Natural killer cell (primary cell): ENCODE results near the gene RTTN. TPM values are rescaled to one million over a fixed set of nuclear protein-coding genes. Genes with fewer than 3 reads are reported as not detected.

Experiments
- ATAC-seq, 3 donors: fragments of 150-1000 bp in 2 of 3; fragments of 200-7000 bp in 1 of 3; cut with Tn5 transposase; 1 replicate in 1 of 3; 2 replicates in 2 of 3; pipeline ENCODE4 v1.10.0; 2021; ENCODE audit warnings: mild to moderate bottlenecking in 2 of 3, moderate library complexity in 2 of 3
- DNase-seq, 2 donors: peaks; one replicate each; pipeline versions ENCODE4 v3.0.0 to v3.0.0-alpha.2; 2013 to 2021; ENCODE audit warnings: mixed read lengths in 1 of 2
- H3K27ac ChIP-seq: one replicate; pipeline ENCODE4 v1.5.1; 2013; ENCODE audit warnings: mild to moderate bottlenecking, low read length
- H3K27me3 ChIP-seq: one replicate; pipeline ENCODE4 v1.6.1; 2013; ENCODE audit warnings: low read length; ENCODE audit not compliant: control insufficient read depth, insufficient read depth
- H3K36me3 ChIP-seq: one replicate; pipeline ENCODE4 v1.6.1; 2013; ENCODE audit warnings: low read length; ENCODE audit not compliant: control insufficient read depth, insufficient read depth
- H3K4me1 ChIP-seq: one replicate; pipeline ENCODE4 v1.6.1; 2013; ENCODE audit warnings: low read length; ENCODE audit not compliant: control insufficient read depth, insufficient read depth
- H3K4me3 ChIP-seq: one replicate; pipeline ENCODE4 v1.5.1; 2013; ENCODE audit warnings: low read length
- H3K9me3 ChIP-seq: one replicate; pipeline ENCODE4 v1.6.1; 2013; ENCODE audit warnings: low read length; ENCODE audit not compliant: control insufficient read depth, insufficient read depth
- H3K27ac Mint-ChIP-seq, 2 donors: one replicate each; pipeline ENCODE4 v1.8.0; 2022; ENCODE audit warnings: mild to moderate bottlenecking in 2 of 2, mixed read lengths in 2 of 2, moderate library complexity in 1 of 2
- H3K27me3 Mint-ChIP-seq, 2 donors: one replicate each; pipeline ENCODE4 v1.8.0; 2022; ENCODE audit warnings: low read depth in 2 of 2, mixed read lengths in 2 of 2
- H3K36me3 Mint-ChIP-seq: one replicate; pipeline ENCODE4 v1.8.0; 2022; ENCODE audit warnings: mixed read lengths
- H3K4me1 Mint-ChIP-seq, 2 donors: one replicate each; pipeline ENCODE4 v1.8.0; 2022; ENCODE audit warnings: mixed read lengths in 2 of 2
- H3K4me3 Mint-ChIP-seq: one replicate; pipeline ENCODE4 v1.8.0; 2022; ENCODE audit warnings: mild to moderate bottlenecking, moderate library complexity, mixed read lengths
- H3K9me3 Mint-ChIP-seq, 2 donors: one replicate each; pipeline ENCODE4 v1.8.0; 2022; ENCODE audit warnings: mixed read lengths in 2 of 2
- CTCF ChIP-seq: fragments of 200-600 bp; IDR thresholded peaks from one replicate; pipeline ENCODE4 v1.8.0; 2022; ENCODE audit warnings: antibody characterized with exemption
- WGBS: methylation state at CpG from one replicate; pipeline ENCODE4 v1.1.7; 2013; ENCODE audit warnings: missing lambda C conversion rate; ENCODE audit not compliant: insufficient coverage; 5-methylcytosine and 5-hydroxymethylcytosine counted together
- intact Hi-C: fragments of 100-400 bp; cut with micrococcal nuclease; formaldehyde crosslinking; loops from one replicate; pipeline ENCODE4 v1.14.2; 2022
- total RNA-seq, 4 donors: library from RNA; stranded (reverse); fragments of 120-200 nt in 1 of 4; gene quantifications; one replicate each; pipeline versions ENCODE4 v1.2.3 to v1.2.4, GENCODE V29; 2013 to 2022

Gene RTTN
- total RNA-seq, 3 donors from 2014 or later (not counting 1 experiment from before 2014, with no cell fraction given): 33.0 to 41.0 (median 35.5) TPM

GRCh38 chr18:70229639-70230038 lies 24.2 kb upstream of the RTTN start:
- no peaks in the 10 kb centered on the region for H3K4me1 ChIP-seq
- Mint-ChIP-seq H3K9me3 (peaks cover 2 to 4% of the 10 kb centered on the region in 2 donors), H3K4me1 (no peaks in the 10 kb centered on the region), H3K27ac (no peak overlapping the region), H3K36me3 (peaks cover 19% of the 10 kb centered on the region), H3K27me3 (peaks cover 9 to 31% of the 10 kb centered on the region in 2 donors), H3K4me3 (no peak overlapping the region)
- H3K9me3 ChIP-seq: peaks cover 5% of the 10 kb centered on the region
- DNase-seq (no peak), ATAC-seq (no peak)
- no peak for TF ChIP-seq CTCF
- H3K27ac ChIP-seq: no peak overlapping the region
- no peak overlapping the region for H3K4me3 ChIP-seq
- intact Hi-C loops: no loop called here
- no peaks in the 10 kb centered on the region for H3K36me3 ChIP-seq
- WGBS: 94% methylated on average over 5 of the region's 5 CpGs
- no peaks in the 10 kb centered on the region for H3K27me3 ChIP-seq

- Histone ChIP-seq H3K4me1 (no peaks in the 10 kb centered on the region), H3K36me3 (no peaks in the 10 kb centered on the region), H3K4me3 (no peak overlapping the region), H3K27me3 (no peaks in the 10 kb centered on the region), H3K27ac (no peak overlapping the region), H3K9me3 (peaks cover 5% of the 10 kb centered on the region)
- ATAC-seq (no peak), DNase-seq (no peak)
- H3K4me3 Mint-ChIP-seq: no peak overlapping the region
- intact Hi-C loops: no loop called here
- peaks cover 2 to 4% of the 10 kb centered on the region in 2 donors for H3K9me3 Mint-ChIP-seq
- H3K27ac Mint-ChIP-seq: no peak overlapping the region
- peaks cover 11 to 34% of the 10 kb centered on the region in 2 donors for H3K27me3 Mint-ChIP-seq
- 0% methylated on average over 1 of the region's 2 CpGs for WGBS
- peaks cover 19% of the 10 kb centered on the region for H3K36me3 Mint-ChIP-seq
- no peaks in the 10 kb centered on the region for H3K4me1 Mint-ChIP-seq
- no peak for TF ChIP-seq CTCF
Measured at GRCh38 chr18:70228536-70228935, 23.0 kb upstream of the RTTN start.

- H3K27ac ChIP-seq: no peak overlapping the region
- no peak for DNase-seq
- H3K4me3 ChIP-seq: no peak overlapping the region
- no peak for TF ChIP-seq CTCF
- Mint-ChIP-seq H3K9me3 (peaks cover 2 to 4% of the 10 kb centered on the region in 2 donors), H3K4me1 (no peaks in the 10 kb centered on the region), H3K27me3 (peaks cover 11 to 42% of the 10 kb centered on the region in 2 donors), H3K4me3 (no peak overlapping the region), H3K27ac (no peak overlapping the region), H3K36me3 (peaks cover 19% of the 10 kb centered on the region)
- no peaks in the 10 kb centered on the region for H3K27me3 ChIP-seq
- no peak for ATAC-seq
- H3K4me1 ChIP-seq: no peaks in the 10 kb centered on the region
- intact Hi-C loops: no loop called here
- no peaks in the 10 kb centered on the region for H3K36me3 ChIP-seq
- H3K9me3 ChIP-seq: peaks cover 5% of the 10 kb centered on the region
- 82% methylated on average over 3 of the region's 3 CpGs for WGBS
Measured at GRCh38 chr18:70227438-70227837, 22.0 kb upstream of the RTTN start.

GRCh38 chr18:70221915-70222278 lies 16.4 kb upstream of the RTTN start:
- no peaks in the 10 kb centered on the region for H3K9me3 Mint-ChIP-seq
- peaks cover 24 to 45% of the 10 kb centered on the region in 2 donors for H3K27me3 Mint-ChIP-seq
- Histone ChIP-seq H3K9me3 (no peaks in the 10 kb centered on the region), H3K36me3 (no peaks in the 10 kb centered on the region), H3K27me3 (peaks cover 2% of the 10 kb centered on the region), H3K4me1 (no peaks in the 10 kb centered on the region), H3K4me3 (no peak overlapping the region), H3K27ac (no peak overlapping the region)
- H3K36me3 Mint-ChIP-seq: peaks cover under 1% of the 10 kb centered on the region
- no peak overlapping the region for H3K27ac Mint-ChIP-seq
- intact Hi-C loops: no loop called here
- no peak for TF ChIP-seq CTCF
- no peaks in the 10 kb centered on the region for H3K4me1 Mint-ChIP-seq
- DNase-seq (no peak), ATAC-seq (no peak)
- no peak overlapping the region for H3K4me3 Mint-ChIP-seq
- WGBS: 86% methylated on average over 6 of the region's 6 CpGs
